WTC11 (cell line): Measurements from ENCODE around the gene ABTB2. TPM values are rescaled to one million over a fixed set of nuclear protein-coding genes. Genes with fewer than 3 reads are reported as not detected.

Source experiments
- ATAC-seq: fragments of 200-7000 bp; cut with Tn5 transposase; 2 replicates; pipeline ENCODE4 v1.10.0; 2021; ENCODE audit warnings: mild to moderate bottlenecking, moderate library complexity
- CTCF ChIA-PET: fragments of 300-600 bp; sonication (Branson Sonifier 250); formaldehyde crosslinking; loops from one replicate; lab custom pipeline; 2021; ENCODE audit warnings: antibody characterized with exemption; lab: Charles Lee
- POLR2A ChIA-PET: fragments of 350-600 bp; sonication (Branson Sonifier 250); formaldehyde crosslinking; loops from one replicate; lab custom pipeline; 2021; ENCODE audit warnings: antibody characterized with exemption; lab: Charles Lee
- DNase-seq: peaks from one replicate; pipeline ENCODE4 v3.0.0; 2021; ENCODE audit warnings: low spot score
- H3K27ac Mint-ChIP-seq: 2 replicates; pipeline ENCODE4 v1.8.0; 2021; ENCODE audit warnings: mixed read lengths
- H3K27me3 Mint-ChIP-seq: 2 replicates; pipeline ENCODE4 v1.8.0; 2021; ENCODE audit warnings: low read depth, mild to moderate bottlenecking, moderate library complexity, mixed read lengths
- H3K36me3 Mint-ChIP-seq: 2 replicates; pipeline ENCODE4 v1.8.0; 2021; ENCODE audit warnings: mixed read lengths
- H3K4me1 Mint-ChIP-seq: 2 replicates; pipeline ENCODE4 v1.8.0; 2022; ENCODE audit warnings: mixed read lengths
- H3K4me3 Mint-ChIP-seq: 2 replicates; pipeline ENCODE4 v1.8.0; 2021; ENCODE audit warnings: mild to moderate bottlenecking, moderate library complexity, mixed read lengths
- H3K9me3 Mint-ChIP-seq: 2 replicates; pipeline ENCODE4 v1.8.0; 2021; ENCODE audit warnings: mixed read lengths
- AFF4 ChIP-seq: sonication (generic); formaldehyde crosslinking; IDR thresholded peaks from 2 replicates; pipeline ENCODE4 v1.8.1; 2023; ENCODE audit warnings: mild to moderate bottlenecking, missing genetic modification reagents, borderline replicate concordance
- ATF1 ChIP-seq: sonication (generic); formaldehyde crosslinking; IDR thresholded peaks from 2 replicates; pipeline ENCODE4 v1.8.1; 2023; ENCODE audit warnings: mild to moderate bottlenecking, moderate library complexity, missing genetic modification reagents
- CREB1 ChIP-seq: sonication (generic); formaldehyde crosslinking; IDR thresholded peaks from 2 replicates; pipeline ENCODE4 v1.8.0; 2023; ENCODE audit warnings: mild to moderate bottlenecking, missing genetic modification reagents
- E2F5 ChIP-seq: sonication (generic); formaldehyde crosslinking; IDR thresholded peaks from 2 replicates; pipeline ENCODE4 v1.8.1; 2022; ENCODE audit warnings: mild to moderate bottlenecking, moderate library complexity, missing genetic modification reagents
- ERG ChIP-seq: fragments of 250-450 bp; sonication (Bioruptor Pico); IDR thresholded peaks from 2 replicates; pipeline ENCODE4 v1.8.0; 2021; ENCODE audit warnings: mild to moderate bottlenecking
- FOXP1 ChIP-seq: sonication (generic); formaldehyde crosslinking; IDR thresholded peaks from 2 replicates; pipeline ENCODE4 v1.8.0; 2022; ENCODE audit warnings: missing genetic modification reagents, mild to moderate bottlenecking, moderate library complexity, borderline replicate concordance
- GABPB1 ChIP-seq: sonication (generic); formaldehyde crosslinking; IDR thresholded peaks from 2 replicates; pipeline ENCODE4 v1.8.1; 2023; ENCODE audit warnings: mild to moderate bottlenecking, missing genetic modification reagents
- GTF2I ChIP-seq: fragments of 250-450 bp; sonication (Bioruptor Pico); conservative IDR thresholded peaks from 2 replicates; pipeline ENCODE4 v1.4.0; 2021; ENCODE audit warnings: mild to moderate bottlenecking
- IRF1 ChIP-seq: sonication (generic); formaldehyde crosslinking; IDR thresholded peaks from 2 replicates; pipeline ENCODE4 v1.8.0; 2023; ENCODE audit warnings: missing genetic modification reagents
- IRF2 ChIP-seq: sonication (generic); formaldehyde crosslinking; IDR thresholded peaks from 2 replicates; pipeline ENCODE4 v1.8.0; 2022; ENCODE audit warnings: low read depth, missing genetic modification reagents, borderline replicate concordance
- JAZF1 ChIP-seq: fragments of 250-450 bp; sonication (Bioruptor Pico); IDR thresholded peaks from 2 replicates; pipeline ENCODE4 v1.9.0; 2021; ENCODE audit warnings: moderate library complexity, mild to moderate bottlenecking, inconsistent platforms
- JUN ChIP-seq: sonication (generic); formaldehyde crosslinking; IDR thresholded peaks from 2 replicates; pipeline ENCODE4 v1.8.0; 2023; ENCODE audit warnings: mild to moderate bottlenecking, missing genetic modification reagents
- KAT7 ChIP-seq: sonication (generic); formaldehyde crosslinking; IDR thresholded peaks from 2 replicates; pipeline ENCODE4 v1.8.1; 2023; ENCODE audit warnings: missing genetic modification reagents, mild to moderate bottlenecking, borderline replicate concordance
- NFE2L1 ChIP-seq: sonication (generic); formaldehyde crosslinking; IDR thresholded peaks from 2 replicates; pipeline ENCODE4 v1.8.1; 2023; ENCODE audit warnings: missing genetic modification reagents
- OVOL2 ChIP-seq: fragments of 250-450 bp; sonication (Bioruptor Pico); IDR thresholded peaks from 2 replicates; pipeline ENCODE4 v1.9.0; 2021; ENCODE audit warnings: mild to moderate bottlenecking, borderline replicate concordance
- SMAD3 ChIP-seq: sonication (generic); formaldehyde crosslinking; IDR thresholded peaks from 2 replicates; pipeline ENCODE4 v1.8.0; 2022; ENCODE audit warnings: missing genetic modification reagents, mild to moderate bottlenecking, borderline replicate concordance
- SOX15 ChIP-seq: fragments of 250-450 bp; sonication (Bioruptor Pico); IDR thresholded peaks from 2 replicates; pipeline ENCODE4 v1.9.0; 2021; ENCODE audit warnings: mild to moderate bottlenecking
- ZBTB43 ChIP-seq: sonication (generic); formaldehyde crosslinking; IDR thresholded peaks from 2 replicates; pipeline ENCODE4 v1.8.1; 2023; ENCODE audit warnings: mild to moderate bottlenecking, missing genetic modification reagents
- ZMAT4 ChIP-seq: fragments of 250-450 bp; sonication (Bioruptor Pico); IDR thresholded peaks from 2 replicates; pipeline ENCODE4 v1.9.0; 2021; ENCODE audit warnings: mild to moderate bottlenecking
- ZNF232 ChIP-seq: sonication (generic); formaldehyde crosslinking; IDR thresholded peaks from 2 replicates; pipeline ENCODE4 v1.8.0; 2022; ENCODE audit warnings: mild to moderate bottlenecking, missing genetic modification reagents
- ZNF317 ChIP-seq: sonication (generic); formaldehyde crosslinking; IDR thresholded peaks from 2 replicates; pipeline ENCODE4 v1.8.1; 2023; ENCODE audit warnings: low read depth, mild to moderate bottlenecking, moderate library complexity, missing genetic modification reagents, borderline replicate concordance
- ZNF396 ChIP-seq: fragments of 250-450 bp; sonication (Bioruptor Pico); IDR thresholded peaks from 2 replicates; pipeline ENCODE4 v1.8.0; 2021; ENCODE audit warnings: mild to moderate bottlenecking, moderate library complexity, borderline replicate concordance
- ZNF512 ChIP-seq: sonication (generic); formaldehyde crosslinking; IDR thresholded peaks from 2 replicates; pipeline ENCODE4 v1.8.1; 2022; ENCODE audit warnings: missing genetic modification reagents, borderline replicate concordance
- total RNA-seq: library from RNA; stranded (reverse); gene quantifications from 3 replicates; pipeline ENCODE4 v1.2.3, GENCODE V29; 2021

Gene ABTB2
- total RNA-seq, 1 experiment from 2014 or later = 12.8 TPM

GRCh38 chr11:34407121-34407813 lies 49.5 kb upstream of the ABTB2 start:
- H3K36me3 Mint-ChIP-seq = no peaks in the 10 kb centered on the region
- TF ChIP-seq IRF2 = no peak
- no peak for TF ChIP-seq CREB1 (CRISPR knock-in tag)
- no peak for TF ChIP-seq JUN (CRISPR knock-in tag)
- no peak for TF ChIP-seq ERG (CRISPR knock-in tag)
- TF ChIP-seq GTF2I (CRISPR knock-in tag) = no peak
- no peak for DNase-seq
- CTCF ChIA-PET = no interaction called here
- H3K27me3 Mint-ChIP-seq = peaks cover 3% of the 10 kb centered on the region
- H3K9me3 Mint-ChIP-seq = peaks cover 10% of the 10 kb centered on the region
- peaks cover 9% of the 10 kb centered on the region; the same call in 1 of the 2 replicates for H3K4me1 Mint-ChIP-seq
- no peak overlapping the region for H3K27ac Mint-ChIP-seq
- POLR2A ChIA-PET = no interaction called here
- H3K4me3 Mint-ChIP-seq = no peak overlapping the region
- no peak for ATAC-seq

GRCh38 chr11:34406413-34406812 lies 48.6 kb upstream of the ABTB2 start:
- Mint-ChIP-seq H3K4me3 (no peak overlapping the region), H3K9me3 (peaks cover 4% of the 10 kb centered on the region; the same call in 1 of the 2 replicates), H3K4me1 (peaks cover 9% of the 10 kb centered on the region; the same call in 1 of the 2 replicates), H3K36me3 (no peaks in the 10 kb centered on the region), H3K27ac (no peak overlapping the region), H3K27me3 (peaks cover 3% of the 10 kb centered on the region)
- DNase-seq (no peak), ATAC-seq (no peak)
- TF ChIP-seq SMAD3 (CRISPR knock-in tag) (no peak), ZMAT4 (CRISPR knock-in tag) (no peak), ZNF512 (CRISPR knock-in tag) (no peak), ZNF396 (CRISPR knock-in tag) (no peak), ATF1 (CRISPR knock-in tag) (no peak), GABPB1 (CRISPR knock-in tag) (no peak), JAZF1 (no peak), ZBTB43 (CRISPR knock-in tag) (no peak), IRF1 (CRISPR knock-in tag) (no peak), ZNF232 (CRISPR knock-in tag) (no peak), KAT7 (CRISPR knock-in tag) (no peak), E2F5 (CRISPR knock-in tag) (no peak), SOX15 (CRISPR knock-in tag) (no peak), NFE2L1 (CRISPR knock-in tag) (no peak), ZNF317 (CRISPR knock-in tag) (no peak), AFF4 (no peak), FOXP1 (CRISPR knock-in tag) (no peak), OVOL2 (CRISPR knock-in tag) (no peak)
- ChIA-PET CTCF (no interaction called here), POLR2A (no interaction called here)
